HG03521 (cell line): ENCODE measurements around the gene ACSF3.

Experiments
- ATAC-seq: cut with Tn5 transposase; IDR thresholded peaks from one replicate; pipeline ENCODE4 v1.9.1; 2021; ENCODE audit warnings: mild to moderate bottlenecking, moderate library complexity; ENCODE audit not compliant: unreplicated experiment

Gene ACSF3

GRCh38 chr16:89142474-89143195 is 49.0 kb downstream of the ACSF3 start:
- no peak for ATAC-seq

GRCh38 chr16:89143201-89143741 is 49.6 kb downstream of the ACSF3 start:
- no peak for ATAC-seq

- ATAC-seq = no peak
These were observed 50.4 kb downstream of the ACSF3 start for GRCh38 chr16:89143911-89144675.

DNA sequence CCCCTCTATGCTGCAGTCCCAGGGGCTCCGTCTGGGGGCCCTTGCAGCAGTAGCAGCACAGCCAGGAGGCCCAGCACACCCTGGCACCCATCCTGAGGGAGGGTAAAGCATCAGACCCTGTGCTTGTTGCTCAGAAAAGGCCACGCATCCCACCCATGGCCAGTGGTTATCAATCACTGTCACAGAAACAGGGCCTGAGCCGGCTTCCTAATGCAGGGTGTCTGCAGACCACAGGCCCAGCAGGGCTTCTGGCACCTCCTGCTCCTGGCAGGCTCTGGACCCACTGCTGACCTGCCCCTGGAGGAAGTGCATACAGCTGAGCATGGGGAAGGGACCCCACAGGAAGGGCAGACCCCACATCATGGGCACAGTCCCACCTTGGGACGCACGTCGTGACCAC is 51.0 kb downstream of the ACSF3 start:
- no peak for ATAC-seq

GRCh38 chr16:89145406-89146161 is 51.9 kb downstream of the ACSF3 start:
- ATAC-seq = no peak

DNA sequence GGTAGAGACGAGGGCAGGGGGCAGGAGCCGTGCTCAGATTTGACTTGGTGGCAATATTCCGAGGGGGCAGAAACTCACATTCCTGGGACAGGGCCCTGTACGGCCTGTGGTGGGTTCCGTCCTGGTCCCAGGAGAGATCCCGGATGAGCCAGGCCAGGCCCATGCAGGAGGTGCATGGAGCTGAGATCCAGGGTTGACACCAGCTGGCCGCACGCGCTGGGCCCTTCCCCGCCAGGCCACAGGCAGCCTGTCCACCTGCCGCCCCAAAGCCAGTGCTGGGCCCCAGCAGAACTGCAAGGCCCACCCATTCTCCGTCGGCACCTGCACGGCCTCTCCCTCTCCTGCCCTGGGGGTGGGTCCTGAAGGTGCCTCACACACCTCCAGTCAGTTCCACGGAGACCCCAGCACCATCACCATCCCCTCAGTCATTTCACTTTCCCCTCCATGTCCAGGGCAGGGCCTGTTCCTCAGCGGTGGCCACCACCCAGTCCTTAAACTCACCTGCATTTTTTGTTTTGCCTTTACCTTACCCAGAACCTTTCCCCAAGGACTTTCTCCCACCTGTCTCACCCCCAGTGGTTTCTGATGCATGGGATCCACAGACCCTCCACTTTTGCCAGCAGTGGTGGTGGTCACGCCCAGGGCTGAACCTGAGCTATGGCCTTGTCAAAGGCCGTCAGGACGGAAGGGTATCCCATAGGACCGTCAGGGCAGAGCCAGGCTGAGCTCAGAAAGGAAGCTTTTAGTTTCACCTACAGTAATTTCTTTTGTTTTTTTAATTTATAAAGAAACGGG is 52.8 kb downstream of the ACSF3 start:
- ATAC-seq = no peak

DNA sequence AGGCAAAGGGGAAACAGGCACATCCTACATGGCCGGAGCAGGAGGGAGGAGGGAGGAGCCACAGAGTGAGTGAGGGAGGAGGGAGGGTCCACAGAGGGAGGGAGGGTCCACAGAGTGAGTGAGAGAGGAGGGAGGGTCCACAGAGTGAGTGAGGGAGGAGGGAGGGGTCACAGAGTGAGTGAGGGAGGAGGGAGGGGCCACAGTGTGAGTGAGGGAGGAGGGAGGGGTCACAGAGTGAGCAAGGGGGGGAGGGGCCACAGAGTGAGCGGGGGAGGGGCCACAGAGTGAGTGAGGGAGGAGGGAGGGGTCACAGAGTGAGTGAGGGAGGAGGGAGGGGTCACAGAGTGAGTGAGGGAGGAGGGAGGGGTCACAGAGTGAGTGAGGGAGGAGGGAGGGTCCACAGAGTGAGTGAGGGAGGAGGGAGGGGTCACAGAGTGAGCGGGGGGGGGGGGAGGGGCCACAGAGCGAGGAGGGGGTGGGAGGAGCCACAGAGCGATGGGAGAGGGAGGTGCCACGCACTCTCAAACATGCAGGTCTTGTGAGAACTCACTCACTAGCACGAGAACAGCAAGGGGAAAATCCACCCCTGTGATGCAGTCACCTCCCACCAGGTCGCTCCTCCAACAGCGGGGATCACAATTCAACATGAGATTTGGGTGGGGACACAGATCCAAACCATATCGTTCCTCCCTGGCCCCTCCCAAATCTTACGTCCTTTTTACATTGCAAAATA is 53.6 kb downstream of the ACSF3 start:
- ATAC-seq = no peak

DNA sequence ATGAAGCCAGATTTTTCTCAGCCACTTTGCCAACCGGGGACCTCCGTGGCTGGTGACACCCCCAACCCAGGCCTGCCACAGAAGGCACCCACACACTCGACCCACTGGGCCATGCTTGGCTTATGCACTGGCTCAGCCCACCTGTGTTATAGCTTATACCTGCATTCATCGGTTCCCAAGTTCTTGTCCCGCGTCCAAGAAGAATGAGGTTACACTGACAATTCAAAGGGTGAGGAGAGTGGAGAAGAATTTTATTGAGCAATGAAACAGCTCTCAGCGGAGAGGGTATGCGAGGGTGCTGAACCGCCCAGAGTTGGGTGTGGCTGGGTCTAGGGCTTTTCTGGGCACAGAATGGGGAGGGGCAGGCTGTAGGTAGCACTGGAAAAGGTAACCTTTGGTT is 55.7 kb downstream of the ACSF3 start:
- no peak for ATAC-seq

DNA sequence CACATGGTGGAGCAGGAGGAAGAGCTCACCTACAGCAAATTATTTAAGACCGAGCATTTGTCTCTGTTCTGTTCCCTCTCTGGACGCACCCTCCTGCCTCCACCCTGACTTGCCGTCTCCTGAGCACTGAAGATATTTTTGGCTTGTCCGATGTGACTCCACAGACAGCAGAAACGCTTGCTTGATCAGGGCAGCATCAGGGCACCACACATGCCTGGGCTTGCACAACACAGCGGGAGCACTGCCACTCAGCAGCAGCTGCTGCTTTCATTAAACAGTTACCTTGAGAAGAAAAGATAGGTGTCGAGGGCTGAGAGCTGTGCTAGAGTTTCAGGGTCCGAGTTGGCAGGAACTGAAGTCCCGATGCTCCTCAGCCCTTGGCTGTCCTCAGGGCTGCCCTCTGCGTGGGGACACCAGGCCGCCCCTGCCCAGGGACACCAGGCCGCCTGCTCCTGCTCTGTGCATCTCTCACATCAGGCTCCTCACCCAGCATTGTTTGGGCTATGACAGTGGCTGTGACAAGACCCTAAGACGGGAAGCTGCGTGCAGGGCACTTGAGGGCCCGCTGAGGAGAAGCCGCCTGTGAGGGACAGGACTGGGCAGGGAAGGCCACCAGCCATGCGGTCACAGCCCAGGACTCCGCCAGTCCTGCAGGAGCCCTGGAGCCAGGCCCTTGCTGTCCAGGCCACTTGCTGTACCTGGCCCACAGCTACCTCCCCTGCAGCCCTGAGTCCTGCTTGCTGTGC is 56.6 kb downstream of the ACSF3 start:
- ATAC-seq = no peak

DNA sequence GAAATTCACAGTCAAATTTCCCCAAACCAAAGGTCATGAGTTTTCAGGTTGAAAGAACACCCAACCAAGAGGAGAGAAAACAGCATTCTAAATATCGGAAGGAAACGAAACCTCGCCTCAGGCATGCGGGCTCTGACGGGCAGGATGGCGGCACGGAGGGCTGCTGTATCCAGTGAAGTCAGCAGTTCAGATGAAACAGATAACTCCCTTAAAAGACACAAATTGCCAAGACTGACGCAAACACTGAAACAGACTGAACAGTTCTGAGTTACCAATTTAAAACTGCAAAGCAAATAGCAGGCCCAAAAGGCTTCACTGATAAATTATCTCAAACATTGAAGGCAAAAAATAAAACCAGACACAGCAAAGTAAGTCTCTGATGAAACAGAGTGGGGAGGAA is 57.3 kb downstream of the ACSF3 start:
- no peak for ATAC-seq

GRCh38 chr16:89152831-89153700 is 59.4 kb downstream of the ACSF3 start:
- no peak for ATAC-seq

DNA sequence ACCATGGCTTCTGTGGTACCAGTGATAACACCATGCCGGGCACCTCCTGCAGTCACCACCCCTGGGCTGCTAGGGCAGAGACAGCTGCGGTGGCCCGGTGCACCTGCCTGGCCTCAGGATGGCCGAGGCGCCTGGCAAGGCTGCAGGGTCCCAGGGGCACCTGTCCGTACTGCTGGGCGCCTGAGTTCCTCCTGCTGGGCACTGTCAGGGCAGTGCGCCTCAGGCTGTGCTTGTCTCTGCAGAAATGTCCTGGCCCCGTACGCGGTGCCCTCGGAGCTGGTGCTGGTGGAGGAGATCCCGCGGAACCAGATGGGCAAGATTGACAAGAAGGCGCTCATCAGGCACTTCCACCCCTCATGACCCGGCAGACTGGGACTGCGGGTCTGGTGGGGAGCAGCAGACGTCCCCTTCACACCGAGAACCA is 60.2 kb downstream of the ACSF3 start:
- ATAC-seq = no peak

DNA sequence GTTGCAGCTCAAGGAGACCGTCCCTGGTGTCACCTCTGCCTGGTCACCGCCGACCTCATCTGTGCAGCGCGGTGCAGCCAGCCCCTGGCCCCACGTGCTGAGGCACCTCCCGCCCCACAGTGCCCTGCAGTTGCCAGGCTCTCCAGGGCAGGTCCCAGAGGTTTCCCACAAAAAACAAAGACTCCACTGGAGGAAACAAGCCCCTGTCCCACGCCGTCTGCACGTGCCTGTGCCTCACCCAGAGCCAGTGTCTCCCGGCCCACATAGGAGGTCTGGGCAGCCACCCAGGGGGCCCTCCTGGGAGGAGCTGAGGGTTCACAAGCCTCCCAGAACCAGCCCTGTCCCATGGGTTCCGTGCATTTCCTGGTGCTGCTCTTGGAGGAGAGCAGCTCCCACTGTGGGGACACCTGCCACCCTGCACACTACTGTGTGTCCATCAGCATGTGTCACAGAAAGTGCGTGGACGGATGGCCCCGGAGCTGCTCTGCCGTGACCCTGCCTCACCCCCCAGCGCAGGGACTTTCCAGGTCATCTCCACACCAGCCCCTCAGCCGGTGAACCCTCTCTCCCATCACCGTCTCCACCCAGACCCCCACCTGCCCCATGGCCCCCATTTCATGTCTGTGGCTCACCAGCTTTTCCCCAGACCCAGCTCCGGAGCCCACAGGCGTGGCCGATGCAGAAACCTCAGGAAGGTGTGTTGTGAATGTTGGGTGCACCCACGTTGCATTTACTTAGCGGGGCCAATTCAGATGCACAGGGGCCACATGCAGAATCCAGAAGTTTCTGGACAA is 60.9 kb downstream of the ACSF3 start:
- no peak for ATAC-seq

- ATAC-seq = no peak
These were observed 61.6 kb downstream of the ACSF3 start for GRCh38 chr16:89155184-89155679.

- no peak for ATAC-seq
These were observed 62.4 kb downstream of the ACSF3 start for GRCh38 chr16:89155851-89156739.
